ENCODE measurements around the gene SLFN12. TPM values are rescaled to one million over a fixed set of nuclear protein-coding genes. Genes with fewer than 3 reads are reported as not detected.

The SLFN12 gene
- total and polyA plus RNA-seq, 2 donors (not counting 1 experiment from before 2014, with no cell fraction given): 26.1 to 34.0 TPM

- no peak overlapping the region for H2AFZ ChIP-seq (ENCODE audit: low read length)
- TF ChIP-seq EZH2 (IDR thresholded peaks at IDR 0.05; ENCODE audit: low read length, missing control alignments) (no peak), CTCF (conservative IDR thresholded peaks at IDR 0.05 in 1 of 2, IDR thresholded peaks at IDR 0.05 in 1 of 2; ENCODE audit: low read depth in 1 of 2, low read length in 2 of 2) (no peak)
- H3K27me3 ChIP-seq (ENCODE audit: control insufficient read depth, insufficient read depth, low read length): no peaks in the 10 kb centered on the region
- H3K4me2 ChIP-seq (ENCODE audit: extremely low read depth, insufficient read depth, low read length): no peak overlapping the region
- no peaks in the 10 kb centered on the region for H3K79me2 ChIP-seq (ENCODE audit: control insufficient read depth, insufficient read depth, low read length)
- DNase-seq (ENCODE audit: low read depth in 2 of 2): no peak
- H3K9me3 ChIP-seq (ENCODE audit: control insufficient read depth, insufficient read depth, low read depth, low read length): no peaks in the 10 kb centered on the region
- H4K20me1 ChIP-seq (ENCODE audit: control insufficient read depth, extremely low read depth, insufficient read depth, low read length): no peaks in the 10 kb centered on the region
- no peaks in the 10 kb centered on the region for H3K36me3 ChIP-seq (ENCODE audit: control insufficient read depth, insufficient read depth, low read length)
- H3K4me1 ChIP-seq (ENCODE audit: control insufficient read depth, extremely low read depth, insufficient read depth, low read length): no peaks in the 10 kb centered on the region
- no peak overlapping the region for H3K9ac ChIP-seq (ENCODE audit: insufficient read depth, low read length)
- no peak overlapping the region for H3K27ac ChIP-seq (ENCODE audit: insufficient read depth, low read length)
- H3K4me3 ChIP-seq (replicated peaks in 1 of 4; ENCODE audit: control extremely low read depth in 1 of 4, insufficient read depth in 1 of 4, low read depth in 3 of 4, low read length in 4 of 4): no peak overlapping the region
Observed at GRCh38 chr17:35390663-35391062, 41.6 kb downstream of the SLFN12 start.

- Histone ChIP-seq H4K20me1 (ENCODE audit: control insufficient read depth, extremely low read depth, insufficient read depth, low read length) (no peaks in the 10 kb centered on the region), H3K27me3 (ENCODE audit: control insufficient read depth, insufficient read depth, low read length) (no peaks in the 10 kb centered on the region), H3K27ac (ENCODE audit: insufficient read depth, low read length) (no peak overlapping the region), H3K4me1 (ENCODE audit: control insufficient read depth, extremely low read depth, insufficient read depth, low read length) (no peaks in the 10 kb centered on the region), H3K9me3 (ENCODE audit: control insufficient read depth, insufficient read depth, low read depth, low read length) (no peaks in the 10 kb centered on the region), H3K4me3 (replicated peaks in 1 of 4; ENCODE audit: control extremely low read depth in 1 of 4, insufficient read depth in 1 of 4, low read depth in 3 of 4, low read length in 4 of 4) (no peak overlapping the region), H3K36me3 (ENCODE audit: control insufficient read depth, insufficient read depth, low read length) (no peaks in the 10 kb centered on the region), H3K79me2 (ENCODE audit: control insufficient read depth, insufficient read depth, low read length) (no peaks in the 10 kb centered on the region), H3K9ac (ENCODE audit: insufficient read depth, low read length) (no peak overlapping the region), H3K4me2 (ENCODE audit: extremely low read depth, insufficient read depth, low read length) (no peak overlapping the region), H2AFZ (ENCODE audit: low read length) (no peak overlapping the region)
- no peak for DNase-seq (ENCODE audit: low read depth in 2 of 2)
- TF ChIP-seq CTCF (conservative IDR thresholded peaks at IDR 0.05 in 1 of 2, IDR thresholded peaks at IDR 0.05 in 1 of 2; ENCODE audit: low read depth in 1 of 2, low read length in 2 of 2) (no peak), EZH2 (IDR thresholded peaks at IDR 0.05; ENCODE audit: low read length, missing control alignments) (no peak)
Observed at GRCh38 chr17:35390156-35390555, 42.1 kb downstream of the SLFN12 start.

GRCh38 chr17:35387496-35387895 lies 44.8 kb downstream of the SLFN12 start:
- no peak overlapping the region for H2AFZ ChIP-seq (ENCODE audit: low read length)
- no peaks in the 10 kb centered on the region for H3K79me2 ChIP-seq (ENCODE audit: control insufficient read depth, insufficient read depth, low read length)
- H3K27ac ChIP-seq (ENCODE audit: insufficient read depth, low read length): no peak overlapping the region
- no peak overlapping the region for H3K4me3 ChIP-seq (replicated peaks in 1 of 4; ENCODE audit: control extremely low read depth in 1 of 4, insufficient read depth in 1 of 4, low read depth in 3 of 4, low read length in 4 of 4)
- H3K36me3 ChIP-seq (ENCODE audit: control insufficient read depth, insufficient read depth, low read length): no peaks in the 10 kb centered on the region
- H3K4me1 ChIP-seq (ENCODE audit: control insufficient read depth, extremely low read depth, insufficient read depth, low read length): no peaks in the 10 kb centered on the region
- H3K4me2 ChIP-seq (ENCODE audit: extremely low read depth, insufficient read depth, low read length): no peak overlapping the region
- no peaks in the 10 kb centered on the region for H3K9me3 ChIP-seq (ENCODE audit: control insufficient read depth, insufficient read depth, low read depth, low read length)
- no peak for DNase-seq (ENCODE audit: low read depth in 2 of 2)
- no peaks in the 10 kb centered on the region for H4K20me1 ChIP-seq (ENCODE audit: control insufficient read depth, extremely low read depth, insufficient read depth, low read length)
- H3K27me3 ChIP-seq (ENCODE audit: control insufficient read depth, insufficient read depth, low read length): no peaks in the 10 kb centered on the region
- H3K9ac ChIP-seq (ENCODE audit: insufficient read depth, low read length): no peak overlapping the region
- no peak for TF ChIP-seq CTCF (conservative IDR thresholded peaks at IDR 0.05 in 1 of 2, IDR thresholded peaks at IDR 0.05 in 1 of 2; ENCODE audit: low read depth in 1 of 2, low read length in 2 of 2)
- TF ChIP-seq EZH2 (IDR thresholded peaks at IDR 0.05; ENCODE audit: low read length, missing control alignments): no peak
